Stimulated activated CD8-positive, alpha-beta memory T cell treated with anti-CD3 and anti-CD28 coated beads, Interleukin-15, amount 100 ng/mL, for 1 hour (primary cell): ENCODE results near the gene ELOVL1.

Experiments
- DNase-seq: peaks from one replicate; pipeline ENCODE4 v3.0.0-alpha.2; 2020; ENCODE audit warnings: low read depth

ELOVL1 gene

GRCh38 chr1:43327549-43328292 is 40.1 kb downstream of the ELOVL1 start:
- DNase-seq: no peak

GRCh38 chr1:43325381-43325780 is 42.4 kb downstream of the ELOVL1 start:
- no peak for DNase-seq

GRCh38 chr1:43324810-43325209 is 43.0 kb downstream of the ELOVL1 start:
- DNase-seq: no peak

- DNase-seq: no peak
These were observed 45.3 kb downstream of the ELOVL1 start for GRCh38 chr1:43322506-43322905.

- no peak for DNase-seq
These were observed 46.4 kb downstream of the ELOVL1 start for GRCh38 chr1:43321331-43321891.

- no peak for DNase-seq
These were observed 48.0 kb downstream of the ELOVL1 start for GRCh38 chr1:43319766-43320165.

- DNase-seq: no peak
These were observed 48.5 kb downstream of the ELOVL1 start for GRCh38 chr1:43319288-43319687.

GRCh38 chr1:43318831-43319230 is 49.0 kb downstream of the ELOVL1 start:
- no peak for DNase-seq

GRCh38 chr1:43317817-43318471 is 49.9 kb downstream of the ELOVL1 start:
- no peak for DNase-seq

GRCh38 chr1:43316738-43317520 is 50.9 kb downstream of the ELOVL1 start:
- DNase-seq: no peak

GRCh38 chr1:43315963-43316737 is 51.7 kb downstream of the ELOVL1 start:
- DNase-seq: no peak

- no peak for DNase-seq
These were observed 52.3 kb downstream of the ELOVL1 start for GRCh38 chr1:43315481-43315880.

GRCh38 chr1:43314233-43314632 is 53.6 kb downstream of the ELOVL1 start:
- no peak for DNase-seq

GRCh38 chr1:43313771-43314170 is 54.0 kb downstream of the ELOVL1 start:
- DNase-seq: no peak
